Measurements from ENCODE around the gene RIPK1. TPM values are rescaled to one million over a fixed set of nuclear protein-coding genes. Genes with fewer than 3 reads are reported as not detected.

The RIPK1 gene
- total and polyA plus RNA-seq, 3 donors from 2014 or later = 14.3 to 19.3 (median 16.7) TPM

- no peak for TF ChIP-seq POLR2A (IDR thresholded peaks at IDR 0.05)
- TF ChIP-seq CTCF (IDR thresholded peaks at IDR 0.05) = no peak
- H3K36me3 ChIP-seq (ENCODE audit: low read depth, missing control alignments) = no peaks in the 10 kb centered on the region
- no peaks in the 10 kb centered on the region for H3K27me3 ChIP-seq
- H3K9me3 ChIP-seq = no peaks in the 10 kb centered on the region
- no peak overlapping the region for H3K4me3 ChIP-seq
- no peak for DNase-seq
- WGBS, 2 donors = 80 to 82% methylated on average over 12 to 15 of the region's 15 CpGs
- intact Hi-C loops (cut with DNase I; ENCODE audit: low total_unique reads) = no loop called here
- H3K27ac ChIP-seq = no peak overlapping the region
- H3K4me1 ChIP-seq = no peaks in the 10 kb centered on the region
These were observed 36.2 kb upstream of the RIPK1 start for GRCh38 chr6:3031857-3032640.

GRCh38 chr6:3032986-3033385, 35.3 kb upstream of the RIPK1 start:
- H3K27me3 ChIP-seq = no peaks in the 10 kb centered on the region
- no peak overlapping the region for H3K4me3 ChIP-seq
- no peak for DNase-seq
- no peaks in the 10 kb centered on the region for H3K9me3 ChIP-seq
- WGBS, 2 donors = 92 to 98% methylated on average over 3 of the region's 3 CpGs
- H3K4me1 ChIP-seq = no peaks in the 10 kb centered on the region
- TF ChIP-seq CTCF (IDR thresholded peaks at IDR 0.05) = no peak
- TF ChIP-seq POLR2A (IDR thresholded peaks at IDR 0.05) = no peak
- no peak overlapping the region for H3K27ac ChIP-seq
- intact Hi-C loops (cut with DNase I; ENCODE audit: low total_unique reads) = no loop called here
- H3K36me3 ChIP-seq (ENCODE audit: low read depth, missing control alignments) = no peaks in the 10 kb centered on the region

GRCh38 chr6:3033652-3034051, 34.6 kb upstream of the RIPK1 start:
- TF ChIP-seq POLR2A (IDR thresholded peaks at IDR 0.05) = no peak
- TF ChIP-seq CTCF (IDR thresholded peaks at IDR 0.05) = no peak
- no peaks in the 10 kb centered on the region for H3K27me3 ChIP-seq
- no peaks in the 10 kb centered on the region for H3K4me1 ChIP-seq
- WGBS, 2 donors = 87 to 96% methylated on average over 5 of the region's 5 CpGs
- no peak overlapping the region for H3K4me3 ChIP-seq
- DNase-seq = no peak
- intact Hi-C loops (cut with DNase I; ENCODE audit: low total_unique reads) = no loop called here
- H3K36me3 ChIP-seq (ENCODE audit: low read depth, missing control alignments) = no peaks in the 10 kb centered on the region
- H3K9me3 ChIP-seq = no peaks in the 10 kb centered on the region
- no peak overlapping the region for H3K27ac ChIP-seq

- WGBS, 2 donors = 71% methylated on average over 5 of the region's 5 CpGs
- H3K4me3 ChIP-seq = no peak overlapping the region
- no peak for DNase-seq
- TF ChIP-seq CTCF (IDR thresholded peaks at IDR 0.05) = no peak
- no peak for TF ChIP-seq POLR2A (IDR thresholded peaks at IDR 0.05)
- no peak overlapping the region for H3K27ac ChIP-seq
- H3K36me3 ChIP-seq (ENCODE audit: low read depth, missing control alignments) = no peaks in the 10 kb centered on the region
- no peaks in the 10 kb centered on the region for H3K4me1 ChIP-seq
- no peaks in the 10 kb centered on the region for H3K9me3 ChIP-seq
- intact Hi-C loops (cut with DNase I; ENCODE audit: low total_unique reads) = no loop called here
- no peaks in the 10 kb centered on the region for H3K27me3 ChIP-seq
These were observed 32.9 kb upstream of the RIPK1 start for GRCh38 chr6:3035397-3035796.
